ENCODE measurements around the gene ZNF80. TPM values are rescaled to one million over a fixed set of nuclear protein-coding genes. Genes with fewer than 3 reads are reported as not detected.

ZNF80 gene
- total RNA-seq, 1 donor from 2014 or later: not detected

DNA sequence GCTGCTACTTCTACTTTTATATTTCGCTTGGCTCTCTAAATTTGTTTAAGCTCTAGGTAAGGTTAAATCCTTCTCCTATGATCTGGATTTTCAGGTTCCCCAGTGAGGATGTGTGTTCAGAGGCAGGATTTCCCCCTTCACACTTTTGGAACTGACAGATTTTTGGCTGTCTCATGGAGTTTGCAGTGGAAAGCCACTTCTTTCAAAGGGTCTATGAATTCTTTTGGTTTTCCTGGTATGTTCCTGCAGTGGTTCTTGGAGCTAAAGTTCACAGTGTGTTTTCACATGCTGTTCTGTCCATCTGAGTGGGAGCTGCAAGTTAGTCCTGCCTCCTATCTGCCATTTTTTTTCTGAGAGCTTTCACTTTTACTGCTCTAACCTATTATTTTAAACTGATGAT, 34.9 kb upstream of the ZNF80 start:
- DNase-seq (ENCODE audit: low spot score): no peak
- Mint-ChIP-seq H3K36me3 (ENCODE audit: low read depth, unreplicated experiment) (no peaks in the 10 kb centered on the region), H3K27me3 (ENCODE audit: unreplicated experiment) (peaks cover 2% of the 10 kb centered on the region), H3K9me3 (ENCODE audit: unreplicated experiment) (no peaks in the 10 kb centered on the region), H3K27ac (ENCODE audit: unreplicated experiment) (no peak overlapping the region), H3K4me3 (ENCODE audit: unreplicated experiment) (no peak overlapping the region), H3K4me1 (ENCODE audit: unreplicated experiment) (no peaks in the 10 kb centered on the region)
- TF ChIP-seq, protein P1, sequence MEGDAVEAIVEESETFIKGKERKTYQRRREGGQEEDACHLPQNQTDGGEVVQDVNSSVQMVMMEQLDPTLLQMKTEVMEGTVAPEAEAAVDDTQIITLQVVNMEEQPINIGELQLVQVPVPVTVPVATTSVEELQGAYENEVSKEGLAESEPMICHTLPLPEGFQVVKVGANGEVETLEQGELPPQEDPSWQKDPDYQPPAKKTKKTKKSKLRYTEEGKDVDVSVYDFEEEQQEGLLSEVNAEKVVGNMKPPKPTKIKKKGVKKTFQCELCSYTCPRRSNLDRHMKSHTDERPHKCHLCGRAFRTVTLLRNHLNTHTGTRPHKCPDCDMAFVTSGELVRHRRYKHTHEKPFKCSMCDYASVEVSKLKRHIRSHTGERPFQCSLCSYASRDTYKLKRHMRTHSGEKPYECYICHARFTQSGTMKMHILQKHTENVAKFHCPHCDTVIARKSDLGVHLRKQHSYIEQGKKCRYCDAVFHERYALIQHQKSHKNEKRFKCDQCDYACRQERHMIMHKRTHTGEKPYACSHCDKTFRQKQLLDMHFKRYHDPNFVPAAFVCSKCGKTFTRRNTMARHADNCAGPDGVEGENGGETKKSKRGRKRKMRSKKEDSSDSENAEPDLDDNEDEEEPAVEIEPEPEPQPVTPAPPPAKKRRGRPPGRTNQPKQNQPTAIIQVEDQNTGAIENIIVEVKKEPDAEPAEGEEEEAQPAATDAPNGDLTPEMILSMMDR (IDR thresholded peaks at IDR 0.05; ENCODE audit: unreplicated experiment): no peak

DNA sequence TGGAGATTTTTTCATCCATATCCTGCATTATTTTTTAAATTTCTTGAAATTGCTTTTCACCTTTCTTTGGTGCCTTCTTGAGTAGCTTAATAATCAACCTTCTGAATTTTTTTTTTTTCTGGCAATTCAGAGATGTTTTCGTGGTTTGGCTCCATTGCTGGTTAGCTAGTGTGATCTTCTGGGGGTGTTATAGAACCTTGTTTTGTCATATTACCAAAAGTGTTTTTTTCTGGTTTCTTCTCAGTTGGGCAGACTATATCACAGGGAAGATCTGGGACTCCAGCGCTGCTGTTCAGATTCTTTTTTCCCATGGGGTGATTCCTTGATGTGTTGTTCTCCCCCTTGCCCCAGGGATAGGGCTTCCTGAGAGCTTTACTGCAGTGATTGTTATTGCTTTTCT, 32.6 kb upstream of the ZNF80 start:
- Mint-ChIP-seq H3K36me3 (ENCODE audit: low read depth, unreplicated experiment) (no peaks in the 10 kb centered on the region), H3K9me3 (ENCODE audit: unreplicated experiment) (no peaks in the 10 kb centered on the region), H3K27ac (ENCODE audit: unreplicated experiment) (no peak overlapping the region), H3K4me1 (ENCODE audit: unreplicated experiment) (no peaks in the 10 kb centered on the region), H3K4me3 (ENCODE audit: unreplicated experiment) (no peak overlapping the region), H3K27me3 (ENCODE audit: unreplicated experiment) (no peaks in the 10 kb centered on the region)
- TF ChIP-seq, protein P1 (IDR thresholded peaks at IDR 0.05; ENCODE audit: unreplicated experiment): no peak
- no peak for DNase-seq (ENCODE audit: low spot score)

DNA sequence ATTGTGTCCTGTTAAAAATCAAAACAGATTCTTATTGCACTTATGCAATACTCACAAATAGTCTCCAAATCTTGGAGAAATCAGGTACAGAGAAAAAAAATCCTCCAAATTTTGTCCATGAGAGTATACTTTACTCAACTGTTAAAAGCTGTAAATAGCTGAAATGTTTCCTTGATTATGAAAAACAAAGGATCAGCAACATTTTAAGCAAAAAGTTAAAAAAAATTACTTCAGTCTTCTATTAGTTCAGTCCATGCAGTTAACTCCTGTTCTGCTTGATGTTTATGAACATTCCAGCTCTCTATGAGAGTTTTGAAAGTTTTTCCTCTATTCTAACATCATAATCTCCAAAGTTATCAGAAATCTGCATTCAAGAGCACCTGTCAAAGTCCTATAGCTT, 22.8 kb upstream of the ZNF80 start:
- Mint-ChIP-seq H3K9me3 (ENCODE audit: unreplicated experiment) (no peaks in the 10 kb centered on the region), H3K4me3 (ENCODE audit: unreplicated experiment) (no peak overlapping the region), H3K36me3 (ENCODE audit: low read depth, unreplicated experiment) (no peaks in the 10 kb centered on the region), H3K27ac (ENCODE audit: unreplicated experiment) (no peak overlapping the region), H3K4me1 (ENCODE audit: unreplicated experiment) (no peaks in the 10 kb centered on the region), H3K27me3 (ENCODE audit: unreplicated experiment) (no peaks in the 10 kb centered on the region)
- DNase-seq (ENCODE audit: low spot score): no peak
- TF ChIP-seq, protein P1 (IDR thresholded peaks at IDR 0.05; ENCODE audit: unreplicated experiment): no peak

DNA sequence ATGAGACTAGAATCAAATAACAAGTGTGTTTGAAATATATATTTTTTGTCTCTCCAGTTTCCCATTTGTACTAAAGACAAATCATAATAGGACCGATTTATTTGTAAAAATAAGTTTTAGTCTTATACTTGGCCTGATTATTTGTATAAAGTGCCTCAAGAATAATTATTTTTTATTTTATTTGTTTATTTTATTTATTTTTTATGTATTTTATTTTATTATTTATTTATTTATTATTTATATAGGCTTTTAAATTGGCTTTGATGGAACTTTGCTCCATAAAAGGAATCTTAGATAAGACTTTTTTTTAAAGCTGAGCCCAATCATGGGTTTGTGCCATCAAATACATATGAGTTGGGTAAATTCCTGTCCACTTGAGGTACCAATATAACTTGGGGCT, 22.2 kb upstream of the ZNF80 start:
- Mint-ChIP-seq H3K9me3 (ENCODE audit: unreplicated experiment) (no peaks in the 10 kb centered on the region), H3K4me1 (ENCODE audit: unreplicated experiment) (no peaks in the 10 kb centered on the region)
- TF ChIP-seq, protein P1 (IDR thresholded peaks at IDR 0.05; ENCODE audit: unreplicated experiment): no peak

DNA sequence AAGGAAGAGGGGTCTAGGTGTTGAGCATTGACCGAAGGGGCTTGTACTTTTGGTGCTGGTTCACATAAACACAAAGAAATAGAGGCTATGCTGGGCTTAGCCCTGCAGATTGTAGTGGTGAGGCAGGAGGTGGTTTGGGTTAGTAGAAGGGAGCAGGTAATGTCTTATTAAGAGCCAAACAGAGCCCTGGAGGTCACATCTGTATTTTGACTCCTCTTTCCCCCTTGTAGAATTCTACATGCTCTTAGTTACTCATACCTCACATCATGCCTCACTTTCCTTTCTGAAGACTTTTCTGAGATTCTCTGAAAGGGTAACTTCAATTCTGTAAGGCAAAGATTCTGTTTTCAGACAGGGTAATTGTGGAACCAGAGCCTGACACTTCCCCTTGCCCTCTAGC, 16.1 kb upstream of the ZNF80 start:
- H3K27ac Mint-ChIP-seq (ENCODE audit: unreplicated experiment): no peak overlapping the region
- no peak for DNase-seq (ENCODE audit: low spot score)
- no peaks in the 10 kb centered on the region for H3K36me3 Mint-ChIP-seq (ENCODE audit: low read depth, unreplicated experiment)
- no peaks in the 10 kb centered on the region for H3K27me3 Mint-ChIP-seq (ENCODE audit: unreplicated experiment)
- H3K4me3 Mint-ChIP-seq (ENCODE audit: unreplicated experiment): no peak overlapping the region
- no peaks in the 10 kb centered on the region for H3K4me1 Mint-ChIP-seq (ENCODE audit: unreplicated experiment)
- no peaks in the 10 kb centered on the region for H3K9me3 Mint-ChIP-seq (ENCODE audit: unreplicated experiment)
- TF ChIP-seq, protein P1 (IDR thresholded peaks at IDR 0.05; ENCODE audit: unreplicated experiment): no peak

More for the DNA sequence above, 22.2 kb upstream of the ZNF80 start:
- Mint-ChIP-seq H3K4me3 (ENCODE audit: unreplicated experiment) (no peak overlapping the region), H3K36me3 (ENCODE audit: low read depth, unreplicated experiment) (no peaks in the 10 kb centered on the region), H3K27ac (ENCODE audit: unreplicated experiment) (no peak overlapping the region), H3K27me3 (ENCODE audit: unreplicated experiment) (no peaks in the 10 kb centered on the region)
- no peak for DNase-seq (ENCODE audit: low spot score)

All from endothelial cell (in vitro differentiated cells).